ENCODE data around the gene KLK8.
"Not testable (repeated sequence)": the region's sequence is repeated elsewhere in the genome, so short reads cannot be mapped to it uniquely, and the experiment has no call there.

KLK8 gene

GRCh38 chr19:50981587-50982146, 19.7 kb downstream of the KLK8 start:
- no peak for DNase-seq

- no peak for DNase-seq
These were observed 21.2 kb downstream of the KLK8 start for GRCh38 chr19:50980208-50980607.

- DNase-seq: no peak
These were observed 21.6 kb downstream of the KLK8 start for GRCh38 chr19:50979758-50980157.

- no peak for DNase-seq
These were observed 22.5 kb downstream of the KLK8 start for GRCh38 chr19:50978772-50979390.

- DNase-seq: no peak
These were observed 23.8 kb downstream of the KLK8 start for GRCh38 chr19:50977626-50978025.

GRCh38 chr19:50975766-50976165, 25.6 kb downstream of the KLK8 start:
- DNase-seq: no peak

- DNase-seq: no peak
These were observed 26.5 kb downstream of the KLK8 start for GRCh38 chr19:50974702-50975556.

GRCh38 chr19:50972795-50973376, 28.5 kb downstream of the KLK8 start:
- no peak for DNase-seq

GRCh38 chr19:50969810-50970209, 31.6 kb downstream of the KLK8 start:
- not testable (repeated sequence) for DNase-seq

- DNase-seq: no peak
These were observed 32.0 kb downstream of the KLK8 start, which contains the start of gene KLK6 for GRCh38 chr19:50969413-50969760. TSS of gene KLK6 (minus strand) at chr19:50969591. CDS start at chr19:50968104, 1,487 bp downstream.

- no peak for DNase-seq
These were observed 32.5 kb downstream of the KLK8 start for GRCh38 chr19:50968716-50969412.

- no peak for DNase-seq
These were observed 33.3 kb downstream of the KLK8 start for GRCh38 chr19:50967929-50968715.

GRCh38 chr19:50964266-50964665, 37.1 kb downstream of the KLK8 start:
- no peak for DNase-seq

- DNase-seq: no peak
These were observed 38.0 kb downstream of the KLK8 start for GRCh38 chr19:50963381-50963780.

GRCh38 chr19:50962245-50962644, 39.2 kb downstream of the KLK8 start:
- no peak for DNase-seq

- no peak for DNase-seq
These were observed 41.5 kb downstream of the KLK8 start for GRCh38 chr19:50959731-50960500.

GRCh38 chr19:50957587-50957986, 43.8 kb downstream of the KLK8 start:
- DNase-seq: no peak

- DNase-seq: no peak
These were observed 48.5 kb downstream of the KLK8 start, which contains the start of gene KLK5 for GRCh38 chr19:50952910-50953309. TSS of gene KLK5 (minus strand) at chr19:50953038. CDS start at chr19:50952657, 381 bp downstream.

GRCh38 chr19:50949861-50950260, 51.5 kb downstream of the KLK8 start:
- no peak for DNase-seq

GRCh38 chr19:50947123-50947522, 54.3 kb downstream of the KLK8 start:
- no peak for DNase-seq

All from DMS79 treated with DMSO at 0.1 percent for 48 hours (cell line).